ENCODE measurements around the gene GPER1.

DNA sequence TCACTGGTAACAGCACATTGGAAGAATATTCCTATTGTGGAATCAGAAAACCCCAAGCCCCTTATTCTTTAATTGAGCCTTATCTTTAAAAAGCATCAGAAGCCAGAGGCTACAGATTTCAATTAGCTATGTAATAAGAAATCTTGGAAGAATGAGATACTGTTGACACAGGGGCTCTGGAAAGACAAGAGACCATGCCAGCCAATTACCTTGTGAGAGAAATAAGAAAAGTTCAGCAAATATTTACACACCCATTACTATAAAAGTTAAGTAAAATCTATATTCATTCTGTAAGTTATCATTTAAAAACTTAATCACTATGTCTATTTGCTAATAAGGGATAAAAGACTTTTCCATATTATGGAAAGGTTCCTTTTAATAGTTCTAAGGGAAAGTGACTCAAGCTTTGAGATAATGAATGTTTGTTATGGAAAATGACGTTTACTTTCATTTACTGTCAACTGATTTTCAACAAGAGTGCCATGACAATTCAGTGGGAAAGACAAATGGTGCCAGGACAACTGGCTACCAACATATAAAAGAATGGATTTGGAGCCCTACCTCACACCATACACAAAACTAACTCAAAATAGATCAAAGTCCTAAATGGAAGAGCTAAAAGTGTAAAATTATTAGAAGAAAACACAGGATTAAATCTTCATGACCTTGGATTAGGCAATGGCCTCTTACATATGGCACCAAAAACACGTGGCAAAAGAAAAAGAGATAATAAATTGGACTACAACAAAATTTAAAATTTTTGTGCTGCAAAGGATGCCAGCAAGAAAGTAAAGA lies 43.8 kb downstream of the GPER1 start:
- no peak for TF ChIP-seq GATA3 (IDR thresholded peaks at IDR 0.05; ENCODE audit: low read depth, low read length)
- no peak for TF ChIP-seq GATA2 (IDR thresholded peaks at IDR 0.05; ENCODE audit: low read depth, low read length)

All from SH-SY5Y (cell line).